IPS-18c (cell line): ENCODE results near the gene TSNAX.
"Not testable (repeated sequence)": the region's sequence is repeated elsewhere in the genome, so short reads cannot be mapped to it uniquely, and the experiment has no call there.

Source experiments
- H3K4me3 ChIP-seq: 2 replicates; pipeline ENCODE4 v1.7.0; 2013; ENCODE audit warnings: low read depth, mild to moderate bottlenecking, low read length, moderate library complexity; ENCODE audit not compliant: insufficient read depth
- H3K9me3 ChIP-seq: one replicate; pipeline ENCODE4 v1.6.1; 2013; ENCODE audit warnings: mild to moderate bottlenecking, low read length, moderate library complexity; ENCODE audit not compliant: control insufficient read depth, insufficient read depth

Gene TSNAX

DNA sequence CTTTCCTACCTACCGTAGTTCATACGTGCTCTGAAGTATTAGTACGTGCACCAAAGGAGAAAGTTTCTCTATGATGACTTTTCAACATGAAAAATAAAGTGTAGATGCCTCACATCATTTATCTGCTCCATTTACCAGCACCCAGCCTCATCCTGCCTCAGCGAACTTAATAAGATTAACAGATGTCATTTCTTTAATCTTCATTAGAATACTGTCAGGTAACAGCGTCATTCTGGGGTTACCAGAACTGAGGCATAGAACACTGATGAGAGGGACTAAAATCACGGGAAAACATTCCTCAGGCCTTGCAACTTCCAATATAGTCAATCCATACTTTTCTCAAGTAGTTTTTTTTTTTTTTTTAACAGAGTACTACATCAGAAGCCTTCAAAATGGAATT lies 54.9 kb downstream of the TSNAX start:
- Histone ChIP-seq H3K4me3 (no peak overlapping the region), H3K9me3 (no peaks in the 10 kb centered on the region)

- H3K4me3 ChIP-seq, result no peak overlapping the region
Observed at GRCh38 chr1:231584117-231584516, 55.6 kb downstream of the TSNAX start.

DNA sequence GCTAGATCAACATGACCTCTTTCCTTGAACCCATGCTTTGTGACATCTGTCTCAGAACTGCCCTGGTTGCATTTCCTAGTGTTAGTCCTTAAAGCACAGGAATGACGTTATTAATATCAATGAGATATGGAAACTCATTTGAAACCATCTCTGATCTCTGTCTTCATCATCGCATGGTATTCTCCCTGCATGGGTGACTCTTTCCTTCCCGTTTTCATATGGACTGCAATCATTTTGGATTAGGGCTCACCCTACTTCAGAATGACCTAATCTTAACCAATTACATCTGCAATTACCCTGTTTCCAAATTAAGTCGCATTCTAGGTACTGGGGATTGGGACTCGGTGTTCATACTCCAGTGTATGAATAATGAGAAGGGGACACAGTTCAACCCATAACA lies 56.5 kb downstream of the TSNAX start:
- Histone ChIP-seq H3K4me3 (no peak overlapping the region), H3K9me3 (no peaks in the 10 kb centered on the region)

More at GRCh38 chr1:231584117-231584516, 55.6 kb downstream of the TSNAX start:
- H3K9me3 ChIP-seq, result no peaks in the 10 kb centered on the region

GRCh38 chr1:231590453-231591198 lies 62.2 kb downstream of the TSNAX start:
- no peaks in the 10 kb centered on the region for H3K9me3 ChIP-seq
- H3K4me3 ChIP-seq, result no peak overlapping the region

GRCh38 chr1:231591466-231591865 lies 63.0 kb downstream of the TSNAX start:
- H3K4me3 ChIP-seq, result no peak overlapping the region
- H3K9me3 ChIP-seq, result no peaks in the 10 kb centered on the region

DNA sequence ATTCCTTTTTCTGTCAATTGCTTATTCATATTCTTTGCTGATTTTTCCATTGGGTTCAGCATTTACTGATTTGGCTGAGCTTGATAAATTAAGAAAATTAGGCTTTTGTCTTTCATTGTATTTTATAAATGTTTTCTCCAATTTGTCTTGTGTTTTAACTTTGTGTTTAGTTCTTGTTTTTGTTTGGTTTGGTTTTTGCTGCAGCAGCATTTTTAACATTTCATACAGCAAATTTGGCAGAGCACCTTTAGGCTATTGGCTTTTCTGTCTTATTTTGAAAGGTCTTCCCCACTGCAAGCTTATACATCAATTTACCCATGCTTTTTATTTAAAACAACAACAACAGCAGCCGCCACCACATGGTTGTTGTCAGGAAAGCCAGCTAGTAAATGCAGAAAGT lies 64.3 kb downstream of the TSNAX start:
- no peaks in the 10 kb centered on the region for H3K9me3 ChIP-seq
- no peak overlapping the region for H3K4me3 ChIP-seq

DNA sequence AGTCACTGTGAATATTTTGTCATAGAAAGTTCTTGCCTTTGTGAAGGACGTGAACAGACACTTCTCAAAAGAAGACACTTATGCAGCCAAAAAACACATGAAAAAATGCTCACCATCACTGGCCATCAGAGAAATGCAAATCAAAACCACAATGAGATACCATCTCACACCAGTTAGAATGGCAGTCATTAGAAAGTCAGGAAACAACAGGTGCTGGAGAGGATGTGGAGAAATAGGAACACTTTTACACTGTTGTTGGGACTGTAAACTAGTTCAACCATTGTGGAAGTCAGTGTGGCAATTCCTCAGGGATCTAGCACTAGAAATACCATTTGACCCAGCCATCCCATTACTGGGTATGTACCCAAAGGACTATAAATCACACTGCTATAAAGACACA lies 64.8 kb downstream of the TSNAX start:
- H3K9me3 ChIP-seq, H3K4me3 ChIP-seq: not testable (repeated sequence)

DNA sequence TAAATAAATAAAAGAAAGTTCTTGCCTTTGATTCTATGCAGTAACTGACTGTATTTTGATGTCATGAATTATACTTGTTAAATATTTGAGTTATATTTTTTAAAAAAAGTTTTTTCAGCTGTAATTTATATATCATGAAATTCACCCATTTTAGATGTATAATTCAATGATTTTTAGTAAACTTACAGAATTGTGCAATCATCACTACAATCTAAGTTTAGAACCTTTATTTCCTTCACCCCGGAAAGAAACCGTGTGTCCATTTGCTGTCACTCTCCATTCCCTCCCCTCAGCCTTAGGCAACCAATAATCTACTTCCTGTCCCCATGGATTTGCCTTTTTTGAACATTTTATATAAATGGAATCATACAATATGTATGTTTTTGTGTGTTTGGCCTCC lies 65.7 kb downstream of the TSNAX start:
- H3K4me3 ChIP-seq, result no peak overlapping the region
- no peaks in the 10 kb centered on the region for H3K9me3 ChIP-seq

GRCh38 chr1:231594749-231595148 lies 66.3 kb downstream of the TSNAX start:
- Histone ChIP-seq H3K9me3 (no peaks in the 10 kb centered on the region), H3K4me3 (no peak overlapping the region)

DNA sequence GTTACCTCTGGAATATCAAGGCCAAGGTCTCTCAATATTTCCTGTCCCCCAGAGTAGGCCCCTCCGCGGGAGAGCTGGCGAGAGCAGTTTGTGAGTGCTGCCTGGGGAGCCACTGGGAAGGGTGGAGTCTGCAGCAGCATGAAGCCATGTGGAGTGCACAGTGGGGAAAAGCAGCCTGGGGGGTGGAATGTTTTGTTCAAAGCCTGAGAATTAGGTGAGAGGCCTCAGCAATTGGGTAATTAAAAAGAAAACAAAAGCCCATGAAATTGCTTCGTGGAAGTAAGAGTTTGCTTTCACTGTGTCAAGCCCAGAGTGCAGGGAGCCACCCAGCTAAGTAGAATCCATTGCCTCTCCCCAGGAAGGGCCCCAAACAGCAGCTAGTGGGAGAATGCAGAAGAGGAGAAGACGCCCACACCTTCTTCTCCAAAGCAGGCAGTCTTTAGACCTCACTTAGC lies 67.9 kb downstream of the TSNAX start:
- Histone ChIP-seq H3K9me3 (no peaks in the 10 kb centered on the region), H3K4me3 (no peak overlapping the region)

DNA sequence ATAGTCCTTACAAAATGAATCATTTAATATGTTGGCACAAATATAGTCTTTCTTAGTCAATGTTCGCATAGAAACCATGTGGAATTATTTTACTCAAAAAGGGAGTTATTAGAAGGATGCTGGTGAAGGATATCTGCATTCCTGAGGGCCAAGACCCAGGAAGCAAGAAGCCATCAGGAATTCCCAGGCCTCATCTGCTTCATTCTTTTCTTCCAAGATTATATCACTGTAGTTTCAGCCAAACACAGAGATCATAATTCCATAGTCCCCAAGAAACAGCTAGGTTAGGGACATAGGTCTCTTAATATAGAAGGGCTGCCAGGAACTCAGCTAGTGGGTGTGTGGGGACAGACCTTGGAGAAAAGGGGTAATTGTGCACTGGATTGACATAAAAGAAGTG lies 69.5 kb downstream of the TSNAX start:
- Histone ChIP-seq H3K4me3 (no peak overlapping the region), H3K9me3 (no peaks in the 10 kb centered on the region)

DNA sequence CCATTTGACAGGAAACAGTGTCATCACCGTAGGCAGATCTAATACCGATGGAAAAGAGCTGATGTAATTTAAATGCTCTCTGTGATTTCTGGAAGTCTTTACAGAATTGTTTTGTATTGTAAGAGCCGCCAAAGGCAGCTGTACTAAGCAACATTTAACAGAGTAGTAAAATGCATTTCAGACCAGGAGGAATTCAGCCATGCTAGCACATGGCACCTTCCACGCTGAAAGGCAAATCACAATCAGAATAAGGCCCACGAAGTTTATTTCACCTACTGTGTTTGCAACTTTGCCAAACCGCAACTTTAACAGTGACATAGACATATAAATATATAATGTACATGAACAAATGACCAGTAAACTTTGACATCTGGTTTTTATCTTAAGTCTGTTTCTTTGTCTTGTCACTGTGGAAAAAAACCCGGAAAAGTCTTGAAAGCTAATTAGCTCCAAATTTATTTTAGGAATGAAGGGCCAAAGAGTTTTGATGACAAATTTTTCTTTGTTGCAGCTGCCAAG lies 72.0 kb downstream of the TSNAX start:
- no peak overlapping the region for H3K4me3 ChIP-seq

GRCh38 chr1:231601824-231602672 lies 73.6 kb downstream of the TSNAX start:
- no peak overlapping the region for H3K4me3 ChIP-seq
- H3K9me3 ChIP-seq, result no peaks in the 10 kb centered on the region

More for the DNA sequence above, 72.0 kb downstream of the TSNAX start:
- no peaks in the 10 kb centered on the region for H3K9me3 ChIP-seq

GRCh38 chr1:231602673-231602984 lies 74.2 kb downstream of the TSNAX start:
- Histone ChIP-seq H3K9me3 (no peaks in the 10 kb centered on the region), H3K4me3 (no peak overlapping the region)

DNA sequence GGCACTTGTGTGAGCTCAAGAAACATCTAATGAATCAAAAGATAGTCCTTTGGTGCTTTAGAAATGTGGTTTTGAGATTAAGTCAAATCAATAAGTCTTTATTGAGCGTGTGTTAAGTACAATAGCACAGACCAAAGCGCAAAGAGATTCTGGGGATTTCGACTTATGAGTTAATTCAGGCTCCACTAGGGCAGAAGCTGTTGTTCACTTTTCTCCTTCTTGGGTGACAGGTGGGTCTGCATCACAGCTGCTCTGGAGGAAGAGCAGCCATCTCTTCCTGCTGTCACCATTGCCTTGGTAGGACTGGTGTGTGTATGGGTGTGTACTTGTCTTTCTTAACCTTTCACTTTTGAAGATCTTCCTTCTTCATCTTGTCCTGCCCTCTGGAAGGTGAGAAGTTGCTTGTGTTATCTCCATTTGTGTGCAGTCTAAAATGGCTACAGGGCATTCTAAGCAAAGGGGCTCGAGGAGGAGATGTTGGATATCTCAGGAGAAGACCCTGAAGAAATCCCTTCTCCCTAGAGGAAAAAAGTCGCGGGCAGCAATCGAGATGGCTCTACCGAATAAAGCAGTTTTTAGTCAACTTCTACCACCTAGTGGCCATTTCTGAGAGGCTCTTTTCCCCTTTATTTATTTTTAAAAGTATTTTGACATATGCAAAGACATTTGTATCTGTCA lies 75.3 kb downstream of the TSNAX start:
- H3K9me3 ChIP-seq, result no peaks in the 10 kb centered on the region
- no peak overlapping the region for H3K4me3 ChIP-seq

DNA sequence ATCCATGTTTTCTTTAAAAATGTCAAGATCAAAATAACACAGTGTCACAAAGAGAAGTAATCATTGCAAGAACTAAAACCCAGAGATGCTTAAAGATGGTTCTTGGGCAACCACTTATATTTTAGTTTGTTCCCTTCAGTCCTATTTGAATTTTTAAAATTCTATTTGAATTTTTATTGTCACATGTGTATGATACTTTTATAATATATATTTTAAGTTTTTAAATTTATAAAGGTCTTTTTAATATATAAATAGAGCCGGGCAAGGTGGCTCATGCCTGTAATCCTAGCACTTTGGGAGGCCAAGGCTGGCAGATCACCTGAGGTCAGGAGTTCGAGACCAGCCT lies 75.8 kb downstream of the TSNAX start:
- no peaks in the 10 kb centered on the region for H3K9me3 ChIP-seq
- H3K4me3 ChIP-seq, result no peak overlapping the region

GRCh38 chr1:231605149-231606100 lies 77.0 kb downstream of the TSNAX start:
- no peak overlapping the region for H3K4me3 ChIP-seq
- no peaks in the 10 kb centered on the region for H3K9me3 ChIP-seq
